Mononuclear cell (primary cell): ENCODE results near the gene TNNT1. TPM values are rescaled to one million over a fixed set of nuclear protein-coding genes. Genes with fewer than 3 reads are reported as not detected.

Source experiments
- H3K27me3 ChIP-seq: 2 replicates; pipeline ENCODE4 v1.6.0; 2011; ENCODE audit warnings: low read length, control low read depth; ENCODE audit not compliant: insufficient read depth
- H3K4me1 ChIP-seq: 2 replicates; pipeline ENCODE4 v1.5.1; 2011; ENCODE audit warnings: mild to moderate bottlenecking, low read length, control low read depth; ENCODE audit not compliant: insufficient read depth
- H3K4me3 ChIP-seq: 2 replicates; pipeline ENCODE4 v1.5.1; 2011; ENCODE audit warnings: mild to moderate bottlenecking, low read length, moderate library complexity
- H3K9me3 ChIP-seq: 2 replicates; pipeline ENCODE4 v1.5.1; 2011; ENCODE audit warnings: low read depth, mild to moderate bottlenecking, control low read depth, low read length
- total RNA-seq: library from RNA; depleted of rRNA; stranded (reverse); fragments of >200 nt; gene quantifications from one replicate; pipeline ENCODE4 v1.2.3, GENCODE V29; 2012

Gene TNNT1
- total RNA-seq, 1 donor = 9.7 TPM

GRCh38 chr19:55095260-55096060, 53.5 kb downstream of the TNNT1 start:
- Histone ChIP-seq H3K9me3 (no peaks in the 10 kb centered on the region), H3K4me3 (no peak overlapping the region), H3K27me3 (no peaks in the 10 kb centered on the region), H3K4me1 (peaks cover 11% of the 10 kb centered on the region)

GRCh38 chr19:55094456-55095259, 54.3 kb downstream of the TNNT1 start:
- H3K9me3 ChIP-seq = no peaks in the 10 kb centered on the region
- no peaks in the 10 kb centered on the region for H3K27me3 ChIP-seq
- peaks cover 11% of the 10 kb centered on the region for H3K4me1 ChIP-seq

DNA sequence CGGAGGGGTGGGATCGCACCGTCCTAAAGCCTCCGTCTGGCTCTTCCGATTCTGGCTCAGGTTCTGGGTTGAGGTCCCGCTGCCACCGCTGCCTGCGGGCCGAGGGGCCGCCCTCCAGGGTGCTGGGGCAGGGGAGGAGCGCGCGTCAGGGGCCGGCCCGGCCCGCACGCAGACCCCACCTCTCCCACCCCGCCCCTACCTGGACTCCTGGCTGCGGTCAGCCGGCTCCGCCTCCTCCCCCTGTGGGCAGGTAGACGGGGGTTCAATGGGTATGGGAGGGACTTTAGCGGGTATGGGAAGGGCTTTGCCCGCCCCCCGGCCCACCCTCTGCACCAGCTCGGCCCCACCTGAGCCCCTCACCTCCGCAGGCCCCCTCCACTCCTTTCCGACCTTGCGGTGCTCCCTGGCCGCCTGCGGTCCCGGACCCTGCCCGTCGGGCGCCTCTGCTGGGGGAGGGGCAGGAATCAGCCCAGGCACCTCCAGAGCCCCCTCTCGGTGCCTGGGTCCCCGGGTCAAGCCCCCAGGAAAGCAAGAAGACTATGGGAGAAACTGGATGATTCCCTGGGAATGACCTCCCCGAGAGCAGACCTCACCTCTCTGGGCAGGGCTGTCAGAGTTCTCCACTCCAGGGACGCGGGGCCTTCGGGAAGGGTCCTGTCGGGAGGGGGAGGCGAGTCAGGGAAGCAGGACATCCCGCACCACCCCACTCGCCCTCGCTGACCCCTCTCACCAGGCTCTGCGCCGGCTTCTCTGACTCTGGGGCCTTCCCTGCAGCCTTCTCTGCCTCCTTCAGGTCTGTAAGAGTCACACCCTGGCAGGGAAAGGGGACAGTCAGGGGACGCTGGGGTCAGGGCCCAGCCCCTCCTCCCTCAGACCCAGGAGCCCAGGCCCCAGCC, 56.3 kb downstream of the TNNT1 start:
- no peak overlapping the region for H3K4me3 ChIP-seq
- peaks cover 8% of the 10 kb centered on the region for H3K4me1 ChIP-seq
- no peaks in the 10 kb centered on the region for H3K9me3 ChIP-seq
- peaks cover 8% of the 10 kb centered on the region for H3K27me3 ChIP-seq

More at GRCh38 chr19:55094456-55095259, 54.3 kb downstream of the TNNT1 start:
- no peak overlapping the region for H3K4me3 ChIP-seq

DNA sequence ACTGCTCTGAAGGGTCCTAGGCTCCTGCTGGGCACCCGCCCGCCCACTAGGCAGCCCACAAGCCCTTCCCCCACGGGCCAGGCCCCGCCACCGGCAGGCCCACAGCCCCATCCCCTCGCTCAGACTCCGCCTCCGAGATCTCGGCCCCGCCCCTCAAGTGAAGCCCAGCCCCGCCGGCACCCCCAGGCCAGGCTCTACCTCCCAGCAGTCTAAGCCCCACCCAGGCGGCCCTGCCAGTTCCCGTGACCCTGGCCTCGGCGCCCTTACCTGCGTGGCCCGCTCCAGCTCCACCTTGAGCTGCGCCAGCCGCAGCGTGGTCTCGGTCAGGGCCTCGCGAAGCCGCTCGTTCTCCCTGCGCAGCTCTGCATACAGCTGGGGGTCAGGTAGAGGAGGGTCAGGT, 57.1 kb downstream of the TNNT1 start:
- Histone ChIP-seq H3K4me1 (peaks cover 16% of the 10 kb centered on the region), H3K9me3 (no peaks in the 10 kb centered on the region), H3K4me3 (no peak overlapping the region), H3K27me3 (peaks cover 15% of the 10 kb centered on the region)

DNA sequence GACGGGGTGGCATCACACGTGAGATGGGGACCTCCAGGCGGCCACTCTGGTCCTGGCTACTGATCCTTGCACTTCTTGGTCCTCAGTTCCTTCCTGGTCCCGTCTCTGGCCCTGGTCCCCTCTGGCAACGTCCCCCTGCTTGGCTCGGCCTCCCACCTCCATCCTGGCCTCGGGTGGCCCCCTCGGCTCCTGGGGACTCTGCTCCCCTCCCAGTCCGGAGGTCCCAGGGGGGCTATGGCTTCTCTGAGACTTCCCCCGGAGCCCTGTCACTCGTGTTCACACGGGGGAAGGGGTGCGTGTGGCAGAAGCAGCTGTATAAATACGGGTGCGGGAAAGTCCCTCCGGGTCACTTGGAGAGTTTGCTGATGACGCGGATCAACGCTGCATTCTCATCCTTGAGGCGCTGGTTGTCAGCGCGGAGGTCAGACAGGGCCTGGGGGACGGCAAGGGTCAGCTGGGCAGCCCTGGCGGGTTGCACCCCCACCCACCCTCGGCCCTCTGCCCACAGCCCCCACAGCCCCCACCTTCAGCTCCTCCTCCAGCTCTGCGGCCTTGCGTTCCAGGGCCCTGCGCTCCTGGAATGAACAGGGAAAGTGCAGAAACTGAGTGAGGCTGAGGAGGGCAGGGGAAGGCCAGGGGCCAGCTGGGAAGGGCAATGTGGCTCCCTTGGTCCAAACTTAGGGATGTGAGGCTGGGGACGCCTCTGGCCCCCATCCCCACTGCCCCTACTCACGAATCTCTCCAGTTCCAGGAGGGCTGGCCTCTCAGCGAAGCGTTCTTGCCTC, 57.7 kb downstream of the TNNT1 start:
- no peaks in the 10 kb centered on the region for H3K9me3 ChIP-seq
- no peak overlapping the region for H3K4me3 ChIP-seq
- H3K27me3 ChIP-seq = peaks cover 19% of the 10 kb centered on the region
- peaks cover 20% of the 10 kb centered on the region for H3K4me1 ChIP-seq

- Histone ChIP-seq H3K9me3 (no peaks in the 10 kb centered on the region), H3K4me1 (peaks cover 20% of the 10 kb centered on the region), H3K27me3 (peaks cover 26% of the 10 kb centered on the region), H3K4me3 (no peak overlapping the region)
Measured at GRCh38 chr19:55090564-55090963, 58.4 kb downstream of the TNNT1 start.

- peaks cover 32% of the 10 kb centered on the region for H3K27me3 ChIP-seq
- no peaks in the 10 kb centered on the region for H3K9me3 ChIP-seq
- H3K4me1 ChIP-seq = peaks cover 20% of the 10 kb centered on the region
- no peak overlapping the region for H3K4me3 ChIP-seq
Measured at GRCh38 chr19:55089342-55089944, 59.6 kb downstream of the TNNT1 start.

GRCh38 chr19:55088543-55089341, 60.3 kb downstream of the TNNT1 start:
- H3K9me3 ChIP-seq = no peaks in the 10 kb centered on the region

GRCh38 chr19:55088021-55088451, 61.0 kb downstream of the TNNT1 start:
- Histone ChIP-seq H3K4me1 (peaks cover 20% of the 10 kb centered on the region), H3K9me3 (no peaks in the 10 kb centered on the region), H3K4me3 (no peak overlapping the region), H3K27me3 (peaks cover 43% of the 10 kb centered on the region)

More at GRCh38 chr19:55088543-55089341, 60.3 kb downstream of the TNNT1 start:
- no peak overlapping the region for H3K4me3 ChIP-seq
- peaks cover 39% of the 10 kb centered on the region for H3K27me3 ChIP-seq
- H3K4me1 ChIP-seq = peaks cover 20% of the 10 kb centered on the region

- Histone ChIP-seq H3K4me1 (peaks cover 21% of the 10 kb centered on the region), H3K27me3 (peaks cover 46% of the 10 kb centered on the region), H3K9me3 (no peaks in the 10 kb centered on the region), H3K4me3 (no peak overlapping the region)
Measured at GRCh38 chr19:55087542-55087901, 61.5 kb downstream of the TNNT1 start.

DNA sequence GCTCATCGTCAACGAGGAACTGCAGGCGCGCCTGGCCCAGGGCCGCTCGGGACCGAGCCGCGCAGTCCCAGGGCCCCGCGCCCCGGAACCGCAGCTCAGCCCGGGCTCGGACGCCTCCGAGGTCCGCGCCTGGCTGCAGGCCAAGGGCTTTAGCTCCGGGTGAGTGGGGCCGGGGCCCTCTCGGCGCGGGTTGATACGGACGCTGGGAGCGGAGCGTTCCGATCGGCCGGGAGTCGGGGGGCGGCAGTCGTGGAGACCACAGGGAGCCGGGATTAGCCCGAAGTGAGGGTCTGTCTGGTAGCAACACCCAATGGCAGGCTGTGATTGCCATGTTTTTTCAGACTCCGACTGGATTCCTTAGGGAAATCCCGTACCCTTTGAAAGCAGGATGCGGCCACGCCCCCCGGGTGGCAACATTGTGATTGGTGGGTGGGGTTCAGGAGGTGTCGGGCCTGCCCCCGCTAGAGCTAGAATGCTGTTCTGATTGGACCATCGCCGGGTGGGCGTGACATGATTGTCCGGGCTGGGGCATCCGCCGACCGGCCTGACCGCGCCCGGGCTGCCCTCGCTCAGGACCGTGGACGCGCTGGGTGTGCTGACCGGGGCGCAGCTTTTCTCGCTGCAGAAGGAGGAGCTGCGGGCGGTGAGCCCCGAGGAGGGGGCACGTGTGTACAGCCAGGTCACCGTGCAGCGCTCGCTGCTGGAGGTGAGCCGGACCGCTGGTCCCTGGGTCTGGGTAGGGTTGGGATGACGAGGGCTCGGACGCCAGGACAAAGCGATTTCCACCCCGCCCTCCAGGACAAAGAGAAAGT, 62.1 kb downstream of the TNNT1 start:
- Histone ChIP-seq H3K9me3 (no peaks in the 10 kb centered on the region), H3K27me3 (peaks cover 52% of the 10 kb centered on the region), H3K4me1 (peaks cover 27% of the 10 kb centered on the region), H3K4me3 (no peak overlapping the region)

- peaks cover 34% of the 10 kb centered on the region for H3K4me1 ChIP-seq
- H3K4me3 ChIP-seq = no peak overlapping the region
- H3K9me3 ChIP-seq = no peaks in the 10 kb centered on the region
- peaks cover 55% of the 10 kb centered on the region for H3K27me3 ChIP-seq
Measured at GRCh38 chr19:55085923-55086715, 62.9 kb downstream of the TNNT1 start.
